A549 (cell line): Measurements from ENCODE around the gene LCNL1. TPM values are rescaled to one million over a fixed set of nuclear protein-coding genes. Genes with fewer than 3 reads are reported as not detected.

ENCODE experiments used
- ATAC-seq, 2 experiments: fragments of 200-7000 bp in 1 of 2; fragments of >200 bp in 1 of 2; cut with Nextera tagmentation in 1 of 2; cut with Tn5 transposase in 1 of 2; 3 replicates each; pipeline versions ENCODE4 v1.8.0 to v1.9.1; 2018 to 2020; ENCODE audit warnings: mild to moderate bottlenecking in 1 of 2, moderate library complexity in 1 of 2
- CTCF ChIA-PET: fragments of 300-600 bp; sonication (Branson Sonifier 250); formaldehyde crosslinking; extraction: SDS; loops from one replicate; lab custom pipeline; 2021; ENCODE audit warnings: antibody characterized with exemption, inconsistent platforms; lab: Yijun Ruan, JAX
- POLR2A ChIA-PET: fragments of 350-600 bp; formaldehyde crosslinking; extraction: SDS; loops from one replicate; lab custom pipeline; 2021; ENCODE audit warnings: antibody characterized with exemption, inconsistent platforms; lab: Yijun Ruan, JAX
- DNase-seq, 2 experiments: peaks; one replicate each; pipeline versions ENCODE4 v3.0.0 to v3.0.0-alpha.2; 2011 to 2016; ENCODE audit warnings: low read depth in 1 of 2, low spot score in 1 of 2
- FAIRE-seq: peaks from 2 replicates; lab custom pipeline; 2011; peaks lifted over from hg19 to GRCh38; lab: Jason Lieb, UNC
- H3K27ac ChIP-seq, 2 experiments: fragments of >200 bp; sonication (Bioruptor Twin); formaldehyde crosslinking; 3 replicates each; pipeline ENCODE4 v1.5.1; 2016 to 2017
- H3K4me1 ChIP-seq: fragments of >200 bp; sonication (Bioruptor Twin); formaldehyde crosslinking; 3 replicates; pipeline ENCODE4 v1.6.1; 2016
- H3K4me2 ChIP-seq: fragments of >200 bp; sonication (Bioruptor Twin); formaldehyde crosslinking; 3 replicates; pipeline ENCODE4 v1.6.1; 2016
- H3K4me3 ChIP-seq: fragments of >200 bp; sonication (Bioruptor Twin); formaldehyde crosslinking; 3 replicates; pipeline ENCODE4 v1.5.1; 2016
- H3K9me3 ChIP-seq: fragments of >200 bp; sonication (Bioruptor Twin); formaldehyde crosslinking; 3 replicates; pipeline ENCODE4 v1.6.1; 2016
- CEBPB ChIP-seq, 2 experiments: fragments of >200 bp in 1 of 2; sonication (Bioruptor Twin) in 1 of 2; formaldehyde crosslinking in 1 of 2; IDR thresholded peaks; 2 replicates each; pipeline ENCODE4 v1.6.1; 2012 to 2016
- CHD4 ChIP-seq: fragments of 200-600 bp; sonication (generic); IDR thresholded peaks from 2 replicates; pipeline ENCODE4 v1.6.1; 2016; ENCODE audit warnings: antibody characterized with exemption, mild to moderate bottlenecking, borderline replicate concordance
- EP300 ChIP-seq, 2 experiments: fragments of >200 bp; sonication (Bioruptor Twin); formaldehyde crosslinking; IDR thresholded peaks; 2 replicates in 1 of 2; 3 replicates in 1 of 2; pipeline ENCODE4 v1.6.1; 2016 to 2017
- FOSB ChIP-seq: fragments of 250-450 bp; sonication (Bioruptor Pico); IDR thresholded peaks from 2 replicates; pipeline ENCODE4 v1.5.0; 2020; ENCODE audit warnings: mild to moderate bottlenecking, moderate library complexity
- FOSL2 ChIP-seq, 2 experiments: fragments of 450-650 bp in 1 of 2; fragments of >200 bp in 1 of 2; sonication (Bioruptor Twin) in 1 of 2; formaldehyde crosslinking; IDR thresholded peaks; 2 replicates each; pipeline versions ENCODE4 v1.5.0 to v1.6.1; 2016 to 2020; ENCODE audit warnings: mild to moderate bottlenecking in 1 of 2, moderate library complexity in 1 of 2
- HDAC2 ChIP-seq: fragments of 200-600 bp; sonication (generic); IDR thresholded peaks from 2 replicates; pipeline ENCODE4 v1.6.1; 2016
- HEYL ChIP-seq: fragments of 250-450 bp; sonication (Bioruptor Pico); IDR thresholded peaks from 2 replicates; pipeline ENCODE4 v1.8.0; 2021; ENCODE audit warnings: mild to moderate bottlenecking, moderate library complexity
- HOXB5 ChIP-seq: fragments of 250-450 bp; sonication (Bioruptor Pico); IDR thresholded peaks from 2 replicates; pipeline ENCODE4 v1.5.0; 2020; ENCODE audit warnings: mild to moderate bottlenecking, moderate library complexity
- MAZ ChIP-seq: fragments of 150-350 bp; IDR thresholded peaks from 2 replicates; pipeline ENCODE4 v1.6.1; 2014; ENCODE audit warnings: antibody characterized with exemption, low read depth, low read length, borderline replicate concordance
- NFE2L2 ChIP-seq: fragments of 150-350 bp; conservative IDR thresholded peaks from 2 replicates; pipeline ENCODE4 v1.6.1; 2014; ENCODE audit warnings: low read length
- NPAS2 ChIP-seq: fragments of 250-450 bp; sonication (Bioruptor Pico); IDR thresholded peaks from 2 replicates; pipeline ENCODE4 v1.8.0; 2022; ENCODE audit warnings: mild to moderate bottlenecking, moderate library complexity, borderline replicate concordance
- PHF8 ChIP-seq: fragments of 200-600 bp; sonication (generic); IDR thresholded peaks from 2 replicates; pipeline ENCODE4 v1.6.1; 2016; ENCODE audit warnings: low read depth, mild to moderate bottlenecking, antibody characterized with exemption, moderate library complexity, borderline replicate concordance
- RNF2 ChIP-seq: fragments of 200-600 bp; sonication (generic); IDR thresholded peaks from 2 replicates; pipeline ENCODE4 v1.6.1; 2016; ENCODE audit warnings: low read depth, mild to moderate bottlenecking, antibody characterized with exemption, moderate library complexity, borderline replicate concordance
- SMC3 ChIP-seq: fragments of >200 bp; sonication (Bioruptor Twin); formaldehyde crosslinking; IDR thresholded peaks from 3 replicates; pipeline ENCODE4 v1.6.1; 2018; ENCODE audit warnings: inconsistent platforms
- WGBS: methylation state at CpG from one replicate; pipeline ENCODE4 v1.1.6; 2017; ENCODE audit errors: missing lambda C conversion rate; 5-methylcytosine and 5-hydroxymethylcytosine counted together
- polyA plus RNA-seq, 4 experiments: library from polyadenylated mRNA; depleted of rRNA in 3 of 4; stranded (reverse); fragments of >200 nt; fragmentation: RNase III in 1 of 4; extraction: RNeasy Plus Mini Kit Qiagen cat#74134 plus additional on column Dnase treatment in 1 of 4; gene quantifications; 2 replicates in 3 of 4; 3 replicates in 1 of 4; pipeline ENCODE4 v1.2.3, GENCODE V29; 2011 to 2017
- TF ChIP-seq, protein P1 (sequence below): fragments of >200 bp; sonication (Bioruptor Twin); formaldehyde crosslinking; IDR thresholded peaks from 3 replicates; pipeline ENCODE4 v1.5.1; 2016
- TF ChIP-seq, protein P2 (sequence below): fragments of >200 bp; sonication (Bioruptor Twin); formaldehyde crosslinking; IDR thresholded peaks from 3 replicates; pipeline ENCODE4 v1.6.1; 2016
- TF ChIP-seq, protein P3 (sequence below): fragments of 150-350 bp; IDR thresholded peaks from 2 replicates; pipeline ENCODE4 v1.6.1; 2014; ENCODE audit warnings: low read depth, mild to moderate bottlenecking, low read length
- TF ChIP-seq, protein P4 (sequence below): fragments of 250-450 bp; sonication (Bioruptor Pico); IDR thresholded peaks from 2 replicates; pipeline ENCODE4 v1.5.0; 2021; ENCODE audit warnings: mild to moderate bottlenecking, moderate library complexity, borderline replicate concordance
- TF ChIP-seq, protein P5 (sequence below): fragments of 450-650 bp; IDR thresholded peaks from 2 replicates; pipeline ENCODE4 v1.6.1; 2014; ENCODE audit warnings: antibody characterized with exemption
- TF ChIP-seq, protein P6 (sequence below): IDR thresholded peaks from 2 replicates; pipeline ENCODE4 v1.6.1; 2012

The LCNL1 gene
- polyA plus RNA-seq, 2 of the 4 experiments (the other 2 are of a cell fraction): 0.08 to 0.19 TPM

DNA sequence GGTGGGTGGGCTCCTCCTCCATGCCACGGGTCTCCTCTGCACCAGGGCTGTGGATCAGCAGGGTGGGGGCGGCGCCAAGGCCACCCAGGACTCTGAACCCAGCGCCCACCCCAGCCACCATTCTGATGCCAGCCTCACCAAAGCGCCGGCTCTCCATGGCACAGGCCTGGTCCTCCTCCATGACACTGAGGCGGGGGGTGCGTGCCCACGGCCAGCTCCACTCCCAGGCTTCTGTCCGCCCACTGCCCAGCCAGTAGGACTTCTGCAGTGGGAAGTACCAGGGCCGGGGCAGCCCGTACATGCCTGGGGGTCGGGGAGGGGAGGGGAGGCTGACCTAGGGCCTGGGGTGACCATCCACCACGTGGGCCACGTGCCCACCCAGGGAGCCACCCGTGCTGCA lies 33.6 kb downstream of the LCNL1 start:
- WGBS: 86% methylated on average over 1 of the region's 16 CpGs
- DNase-seq (no peak), ATAC-seq (no peak), FAIRE-seq (no peak)
- no peak overlapping the region for H3K27ac ChIP-seq
- TF ChIP-seq, protein P1, sequence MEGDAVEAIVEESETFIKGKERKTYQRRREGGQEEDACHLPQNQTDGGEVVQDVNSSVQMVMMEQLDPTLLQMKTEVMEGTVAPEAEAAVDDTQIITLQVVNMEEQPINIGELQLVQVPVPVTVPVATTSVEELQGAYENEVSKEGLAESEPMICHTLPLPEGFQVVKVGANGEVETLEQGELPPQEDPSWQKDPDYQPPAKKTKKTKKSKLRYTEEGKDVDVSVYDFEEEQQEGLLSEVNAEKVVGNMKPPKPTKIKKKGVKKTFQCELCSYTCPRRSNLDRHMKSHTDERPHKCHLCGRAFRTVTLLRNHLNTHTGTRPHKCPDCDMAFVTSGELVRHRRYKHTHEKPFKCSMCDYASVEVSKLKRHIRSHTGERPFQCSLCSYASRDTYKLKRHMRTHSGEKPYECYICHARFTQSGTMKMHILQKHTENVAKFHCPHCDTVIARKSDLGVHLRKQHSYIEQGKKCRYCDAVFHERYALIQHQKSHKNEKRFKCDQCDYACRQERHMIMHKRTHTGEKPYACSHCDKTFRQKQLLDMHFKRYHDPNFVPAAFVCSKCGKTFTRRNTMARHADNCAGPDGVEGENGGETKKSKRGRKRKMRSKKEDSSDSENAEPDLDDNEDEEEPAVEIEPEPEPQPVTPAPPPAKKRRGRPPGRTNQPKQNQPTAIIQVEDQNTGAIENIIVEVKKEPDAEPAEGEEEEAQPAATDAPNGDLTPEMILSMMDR: no peak
- TF ChIP-seq HOXB5 (CRISPR knock-in tag) (no peak), SMC3 (no peak), FOSB (CRISPR knock-in tag) (no peak), EP300 (IDR thresholded peaks at IDR 0.05) (no peak), CEBPB (IDR thresholded peaks at IDR 0.05) (no peak), CHD4 (no peak), FOSL2 (IDR thresholded peaks at IDR 0.05) (no peak), FOSL2 (CRISPR knock-in tag; IDR thresholded peaks at IDR 0.05) (no peak), NFE2L2 (no peak), MAZ (no peak), RNF2 (no peak), PHF8 (no peak), HEYL (no peak), NPAS2 (CRISPR knock-in tag) (no peak)
- TF ChIP-seq, protein P2, sequence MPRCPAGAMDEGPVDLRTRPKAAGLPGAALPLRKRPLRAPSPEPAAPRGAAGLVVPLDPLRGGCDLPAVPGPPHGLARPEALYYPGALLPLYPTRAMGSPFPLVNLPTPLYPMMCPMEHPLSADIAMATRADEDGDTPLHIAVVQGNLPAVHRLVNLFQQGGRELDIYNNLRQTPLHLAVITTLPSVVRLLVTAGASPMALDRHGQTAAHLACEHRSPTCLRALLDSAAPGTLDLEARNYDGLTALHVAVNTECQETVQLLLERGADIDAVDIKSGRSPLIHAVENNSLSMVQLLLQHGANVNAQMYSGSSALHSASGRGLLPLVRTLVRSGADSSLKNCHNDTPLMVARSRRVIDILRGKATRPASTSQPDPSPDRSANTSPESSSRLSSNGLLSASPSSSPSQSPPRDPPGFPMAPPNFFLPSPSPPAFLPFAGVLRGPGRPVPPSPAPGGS: no peak
- TF ChIP-seq, protein P3, sequence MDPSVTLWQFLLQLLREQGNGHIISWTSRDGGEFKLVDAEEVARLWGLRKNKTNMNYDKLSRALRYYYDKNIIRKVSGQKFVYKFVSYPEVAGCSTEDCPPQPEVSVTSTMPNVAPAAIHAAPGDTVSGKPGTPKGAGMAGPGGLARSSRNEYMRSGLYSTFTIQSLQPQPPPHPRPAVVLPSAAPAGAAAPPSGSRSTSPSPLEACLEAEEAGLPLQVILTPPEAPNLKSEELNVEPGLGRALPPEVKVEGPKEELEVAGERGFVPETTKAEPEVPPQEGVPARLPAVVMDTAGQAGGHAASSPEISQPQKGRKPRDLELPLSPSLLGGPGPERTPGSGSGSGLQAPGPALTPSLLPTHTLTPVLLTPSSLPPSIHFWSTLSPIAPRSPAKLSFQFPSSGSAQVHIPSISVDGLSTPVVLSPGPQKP: no peak
- TF ChIP-seq, protein P4, sequence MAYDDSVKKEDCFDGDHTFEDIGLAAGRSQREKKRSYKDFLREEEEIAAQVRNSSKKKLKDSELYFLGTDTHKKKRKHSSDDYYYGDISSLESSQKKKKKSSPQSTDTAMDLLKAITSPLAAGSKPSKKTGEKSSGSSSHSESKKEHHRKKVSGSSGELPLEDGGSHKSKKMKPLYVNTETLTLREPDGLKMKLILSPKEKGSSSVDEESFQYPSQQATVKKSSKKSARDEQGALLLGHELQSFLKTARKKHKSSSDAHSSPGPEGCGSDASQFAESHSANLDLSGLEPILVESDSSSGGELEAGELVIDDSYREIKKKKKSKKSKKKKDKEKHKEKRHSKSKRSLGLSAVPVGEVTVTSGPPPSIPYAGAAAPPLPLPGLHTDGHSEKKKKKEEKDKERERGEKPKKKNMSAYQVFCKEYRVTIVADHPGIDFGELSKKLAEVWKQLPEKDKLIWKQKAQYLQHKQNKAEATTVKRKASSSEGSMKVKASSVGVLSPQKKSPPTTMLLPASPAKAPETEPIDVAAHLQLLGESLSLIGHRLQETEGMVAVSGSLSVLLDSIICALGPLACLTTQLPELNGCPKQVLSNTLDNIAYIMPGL (CRISPR knock-in tag): no peak
- TF ChIP-seq, protein P5, sequence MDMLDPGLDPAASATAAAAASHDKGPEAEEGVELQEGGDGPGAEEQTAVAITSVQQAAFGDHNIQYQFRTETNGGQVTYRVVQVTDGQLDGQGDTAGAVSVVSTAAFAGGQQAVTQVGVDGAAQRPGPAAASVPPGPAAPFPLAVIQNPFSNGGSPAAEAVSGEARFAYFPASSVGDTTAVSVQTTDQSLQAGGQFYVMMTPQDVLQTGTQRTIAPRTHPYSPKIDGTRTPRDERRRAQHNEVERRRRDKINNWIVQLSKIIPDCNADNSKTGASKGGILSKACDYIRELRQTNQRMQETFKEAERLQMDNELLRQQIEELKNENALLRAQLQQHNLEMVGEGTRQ: no peak
- TF ChIP-seq, protein P6, sequence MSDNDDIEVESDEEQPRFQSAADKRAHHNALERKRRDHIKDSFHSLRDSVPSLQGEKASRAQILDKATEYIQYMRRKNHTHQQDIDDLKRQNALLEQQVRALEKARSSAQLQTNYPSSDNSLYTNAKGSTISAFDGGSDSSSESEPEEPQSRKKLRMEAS: no peak
- no peak overlapping the region for H3K4me2 ChIP-seq
- H3K4me1 ChIP-seq: no peaks in the 10 kb centered on the region
- CTCF ChIA-PET: interaction anchor here (0.8 to 7.6 kb wide), 6 partner anchors 13 to 51 kb away, joined by 3 to 62 read pairs (median 6); partner anchors contain the start of genes ABCA2, FUT7 and NPDC1
- POLR2A ChIA-PET: no interaction called here
- H3K9me3 ChIP-seq: no peaks in the 10 kb centered on the region
- H3K4me3 ChIP-seq: no peak overlapping the region

DNA sequence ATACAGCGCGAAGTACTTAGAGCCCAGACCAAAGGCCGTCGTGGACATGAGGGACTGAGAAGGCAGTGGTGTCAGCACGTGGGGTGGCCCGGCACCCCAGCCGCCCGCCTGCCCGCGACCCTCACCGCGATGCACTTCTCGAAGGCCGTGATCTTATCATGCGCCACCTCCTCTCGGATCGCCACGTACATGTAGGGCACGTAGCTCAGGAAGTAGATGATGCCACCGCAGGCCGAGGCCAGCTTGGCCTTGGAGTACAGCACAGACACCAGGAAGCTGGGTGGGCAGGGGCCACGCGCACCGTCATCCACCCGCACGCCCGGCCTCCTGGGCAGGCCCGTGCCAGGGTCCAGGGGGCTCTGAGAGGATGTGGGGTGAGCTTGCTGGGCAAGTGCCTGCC lies 34.3 kb downstream of the LCNL1 start:
- ATAC-seq: no peak
- Histone ChIP-seq H3K4me1 (no peaks in the 10 kb centered on the region), H3K4me2 (no peak overlapping the region), H3K4me3 (no peak overlapping the region), H3K9me3 (no peaks in the 10 kb centered on the region), H3K27ac (no peak overlapping the region)
- POLR2A ChIA-PET: no interaction called here
- no peak for DNase-seq
- no peak for FAIRE-seq
- TF ChIP-seq HDAC2: no peak
- 93% methylated on average over 21 of the region's 28 CpGs for WGBS
- CTCF ChIA-PET: interaction anchor here (0.8 to 7.6 kb wide), 5 partner anchors 13 to 51 kb away, joined by 3 to 62 read pairs (median 6); partner anchors contain the start of genes ABCA2, FUT7 and NPDC1
